Heart left ventricle (tissue), 16 donors: ENCODE results near the gene FHL5. TPM values are rescaled to one million over a fixed set of nuclear protein-coding genes. Genes with fewer than 3 reads are reported as not detected.

Experiments
- ATAC-seq, 4 donors: fragments of 200-7000 bp; cut with Tn5 transposase; one replicate each; pipeline ENCODE4 v1.9.1; 2020 to 2022; ENCODE audit warnings: moderate library complexity in 4 of 4, mild to moderate bottlenecking in 3 of 4, moderate number of reproducible peaks in 1 of 4
- DNase-seq, 5 donors: peaks; one replicate each; pipeline ENCODE4 v3.0.0-alpha.2; 2020
- H3K27ac ChIP-seq, 12 donors: fragments of 200-600 bp; sonication (generic) in 4 of 12; one replicate each; pipeline versions ENCODE4 v1.5.0 to v1.8.0; 2016 to 2022; ENCODE audit warnings: mild to moderate bottlenecking in 2 of 12
- H3K27me3 ChIP-seq, 9 donors: fragments of 200-600 bp; sonication (generic) in 2 of 9; one replicate each; pipeline versions ENCODE4 v1.5.1 to v1.8.0; 2016 to 2022; ENCODE audit warnings: mild to moderate bottlenecking in 3 of 9
- H3K36me3 ChIP-seq, 9 donors: fragments of 200-600 bp; sonication (generic) in 2 of 9; one replicate each; pipeline versions ENCODE4 v1.5.0 to v1.8.0; 2018 to 2022; ENCODE audit warnings: mild to moderate bottlenecking in 2 of 9
- H3K4me1 ChIP-seq, 12 donors: fragments of 200-600 bp; sonication (generic) in 4 of 12; one replicate each; pipeline versions ENCODE4 v1.5.0 to v1.8.0; 2016 to 2022; ENCODE audit warnings: mild to moderate bottlenecking in 3 of 12
- H3K4me3 ChIP-seq, 12 donors: fragments of 200-600 bp; sonication (generic) in 4 of 12; one replicate each; pipeline versions ENCODE4 v1.5.0 to v1.8.0; 2017 to 2022; ENCODE audit warnings: mild to moderate bottlenecking in 9 of 12, moderate library complexity in 4 of 12
- H3K9me3 ChIP-seq, 12 donors: fragments of 200-600 bp; sonication (generic) in 4 of 12; one replicate each; pipeline versions ENCODE4 v1.5.0 to v1.8.0; 2016 to 2022; ENCODE audit warnings: mild to moderate bottlenecking in 1 of 12
- CTCF ChIP-seq, 12 donors: fragments of 200-600 bp; sonication (generic) in 4 of 12; IDR thresholded peaks; one replicate each; pipeline versions ENCODE4 v1.5.0 to v1.8.0; 2018 to 2022; ENCODE audit warnings: antibody characterized with exemption in 12 of 12, mild to moderate bottlenecking in 5 of 12
- POLR2A ChIP-seq, 2 donors: fragments of 450-650 bp; IDR thresholded peaks; one replicate each; pipeline ENCODE4 v1.6.1; 2017; ENCODE audit warnings: antibody characterized with exemption in 2 of 2, mild to moderate bottlenecking in 2 of 2, moderate library complexity in 2 of 2
- WGBS, 4 donors: extraction: QIAGEN DNeasy Blood & Tissue Kit in 2 of 4; methylation state at CpG; one replicate each; pipeline versions ENCODE4 v1.1.5 to v1.1.7; 2013 to 2018; 5-methylcytosine and 5-hydroxymethylcytosine counted together
- intact Hi-C, 10 donors: fragments of 100-400 bp; cut with DNase I; formaldehyde crosslinking; loops; one replicate each; pipeline versions ENCODE4 v1.11.1 to v1.14.2; 2022
- long read RNA-seq, 3 donors: library from polyadenylated mRNA; unstranded; transcript quantifications; one replicate each; pipeline ENCODE4 v2.0.0, GENCODE V29; 2020 to 2021
- polyA plus RNA-seq, 2 donors: library from polyadenylated mRNA; stranded (reverse); fragments of 200-250 nt; gene quantifications; one replicate each; pipeline ENCODE4 v1.2.3, GENCODE V29; 2013
- total RNA-seq, 9 donors: library from RNA; depleted of rRNA in 2 of 9; stranded (reverse); fragments of >200 nt in 2 of 9; fragmentation: NEBNext Ultra II Directional in 3 of 9; extraction: Animal tissue kit (Norgen Biotek cat#: 25700) in 3 of 9; gene quantifications; one replicate each; pipeline versions ENCODE4 v1.1.0 to v1.2.4, GENCODE V29; 2016 to 2023
- donor health status: ischemic (EF 13 %, LVEDD 7.1; RV severe dilation, severe dysfunction).
- donor health status: healthy with polysubstance abuse.
- donor health status: DM: no; HTN: yes; CAD: no.
- donor health status: DM: no; HTN: no; CAD: no.
- donor health status: ischemic (EF 25% LVEDD 6.9; RV normal size, moderate dysfunction).
- donor health status: ischemic (EF 25% LVEDD 5.7; RV mildly dilated, moderate dysfunction).
- donor health status: healthy.
- donor health status: DM: yes; HTN: yes; CAD: no.
- donor health status: ischemic (EF 35%, LVEDD 5.7; RV mildly dilated, moderate dysfunction).
- donor health status: nonischemic (EF 11% LVEDD 7.7; RV severe dilation, severe dysfunction).
- donor health status: DM: yes; HTN: yes; CAD: no.
- donor health status: PGD.
- donor health status: ischemic (EF 29% LVEDD 5.4; RV normal size, mild dysfunction).
- donor health status: nonischemic (EF 23%, LVEDD 6.1; RV moderate dilation, normal function).

Gene FHL5
- 10 to 100 TPM in 1 of 9 donors, 1 to 10 TPM in 8; 2.0 to 17.9 (median 4.5) TPM for total RNA-seq
- 1 to 10 TPM; 1.5 to 2.2 TPM for polyA plus RNA-seq
- long read RNA-seq, donor 1, partial matches to known transcripts = 4 of 4 reads
- long read RNA-seq, donor 1, other reads (novel, unspliced or antisense) = 0 of 4 reads
- long read RNA-seq, donor 2, partial matches to known transcripts = 6 of 7 reads
- long read RNA-seq, donor 2, other reads (novel, unspliced or antisense) = 1 of 7 reads
- long read RNA-seq, donor 3, partial matches to known transcripts = 1 of 2 reads
- long read RNA-seq, donor 3, other reads (novel, unspliced or antisense) = 1 of 2 reads

- WGBS, 4 donors = 25 to 30% (median 28%) methylated on average over 3 of the region's 3 CpGs
- Histone ChIP-seq H3K27me3 (no peaks in the 10 kb centered on the region), H3K36me3 (no peaks in the 10 kb centered on the region), H3K4me1 (no peaks in the 10 kb centered on the region), H3K9me3 (peaks cover 0 to 7% (median 0%) of the 10 kb centered on the region in 12 donors), H3K4me3 (peak within 1 kb of the TSS in 10 of 12 donors; percentile 18 to 50 (median 30)), H3K27ac (peak within 1 kb of the TSS in 10 of 12 donors; percentile 0 to 59 (median 36))
- intact Hi-C loops = no loop called here
- no peak for TF ChIP-seq CTCF (IDR thresholded peaks at IDR 0.05)
- TF ChIP-seq POLR2A (IDR thresholded peaks at IDR 0.05) = no peak
- ATAC-seq = no peak
- DNase-seq = no peak
Measured at GRCh38 chr6:96562886-96563285, at the start of gene FHL5. Gene FHL5 (plus strand): TSS chr6:96563128. CDS start chr6:96603614, 40,486 bp downstream.

GRCh38 chr6:96520171-96521115 lies 42.5 kb upstream of the FHL5 start:
- intact Hi-C loops = loop anchor here in 2 of 10 donors (10.0 kb wide), 2 partner anchors 374 to 946 kb away; partner anchors contain the start of genes NDUFAF4 (in 2 of the 2) and MANEA (in 1 of the 2)
- Histone ChIP-seq H3K27ac (peak overlapping the region in 6 of 12 donors; percentile 90 to 98 (median 96)), H3K27me3 (no peaks in the 10 kb centered on the region), H3K4me3 (peak overlapping the region; percentile 70 to 93 (median 84)), H3K9me3 (no peaks in the 10 kb centered on the region), H3K4me1 (peaks cover 0 to 31% (median 24%) of the 10 kb centered on the region in 12 donors), H3K36me3 (peaks cover 0 to 21% (median 16%) of the 10 kb centered on the region in 9 donors)
- 52 to 62% (median 54%) methylated on average over 6 of the region's 6 CpGs for WGBS, 4 donors
- ATAC-seq (no peak), DNase-seq (no peak)
- no peak for TF ChIP-seq POLR2A (IDR thresholded peaks at IDR 0.05)
- TF ChIP-seq CTCF (IDR thresholded peaks at IDR 0.05) = no peak

GRCh38 chr6:96521306-96521643 lies 41.7 kb upstream of the FHL5 start:
- H3K4me1 ChIP-seq = peaks cover 0 to 31% (median 24%) of the 10 kb centered on the region in 12 donors
- ATAC-seq (peak in 3 of 4 donors; percentile 7 to 46 (median 38)), DNase-seq (no peak)
- peak overlapping the region; percentile 70 to 93 (median 84) for H3K4me3 ChIP-seq
- intact Hi-C loops = loop anchor here in 2 of 10 donors (10.0 kb wide), 2 partner anchors 374 to 946 kb away; partner anchors contain the start of genes NDUFAF4 (in 2 of the 2) and MANEA (in 1 of the 2)
- no peaks in the 10 kb centered on the region for H3K27me3 ChIP-seq
- no peaks in the 10 kb centered on the region for H3K9me3 ChIP-seq
- WGBS, 4 donors = 0 to 1% (median 0%) methylated on average over 8 of the region's 8 CpGs
- TF ChIP-seq POLR2A (IDR thresholded peaks at IDR 0.05) (no peak), CTCF (IDR thresholded peaks at IDR 0.05) (no peak)
- H3K36me3 ChIP-seq = peaks cover 0 to 29% (median 24%) of the 10 kb centered on the region in 9 donors
- peak overlapping the region; percentile 83 to 98 (median 96) for H3K27ac ChIP-seq
